HG03354 (cell line): ENCODE data around the gene GATAD2B.
A peak's percentile ranks its signal among the peaks of the same experiment; 100 is the strongest.
"Not testable (repeated sequence)": the region's sequence is repeated elsewhere in the genome, so short reads cannot be mapped to it uniquely, and the experiment has no call there.

Source experiments
- ATAC-seq: cut with Tn5 transposase; IDR thresholded peaks from one replicate; pipeline ENCODE4 v1.9.1; 2021; ENCODE audit warnings: mild to moderate bottlenecking; ENCODE audit not compliant: unreplicated experiment, poor library complexity, severe bottlenecking

GATAD2B gene

DNA sequence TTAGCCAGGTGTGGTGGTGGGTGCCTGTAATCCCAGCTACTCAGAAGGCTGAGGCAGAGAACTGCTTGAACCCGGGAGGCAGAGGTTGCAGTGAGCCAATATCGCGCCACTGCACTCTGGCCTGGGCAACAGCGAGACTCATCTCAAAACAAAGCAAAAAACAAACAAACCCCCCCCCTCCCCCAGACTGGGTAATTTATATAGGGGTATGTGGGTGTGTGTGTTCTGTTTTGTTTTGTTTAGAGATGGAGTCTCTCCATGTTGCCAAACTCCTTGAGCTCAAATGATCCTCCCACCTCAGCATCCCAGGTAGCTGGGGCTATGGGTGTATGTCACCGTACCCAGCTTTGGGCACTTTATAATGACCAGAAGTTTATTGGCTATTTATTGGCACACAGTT lies 74.0 kb downstream of the GATAD2B start:
- ATAC-seq: no peak

DNA sequence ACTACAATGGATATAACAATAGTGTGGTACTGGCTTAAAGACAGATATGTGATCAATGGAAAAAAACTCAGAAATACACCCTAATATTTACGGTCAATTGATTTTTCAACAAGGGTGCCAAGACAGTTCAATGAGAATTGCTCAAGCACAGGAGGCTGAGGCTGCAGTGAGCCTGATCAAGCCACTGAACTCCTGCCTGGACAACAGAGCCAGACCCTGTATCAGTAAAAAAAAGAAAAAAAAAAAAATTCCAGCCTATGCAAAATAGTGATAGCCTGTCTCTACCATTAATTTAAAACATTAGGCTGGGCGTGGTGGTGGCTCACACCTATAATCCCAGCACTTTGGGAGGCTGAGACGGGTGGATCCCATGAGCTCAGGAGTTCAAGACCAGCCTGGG lies 77.6 kb downstream of the GATAD2B start:
- no peak for ATAC-seq

GRCh38 chr1:153844349-153844748 lies 78.4 kb downstream of the GATAD2B start:
- ATAC-seq: not testable (repeated sequence)

DNA sequence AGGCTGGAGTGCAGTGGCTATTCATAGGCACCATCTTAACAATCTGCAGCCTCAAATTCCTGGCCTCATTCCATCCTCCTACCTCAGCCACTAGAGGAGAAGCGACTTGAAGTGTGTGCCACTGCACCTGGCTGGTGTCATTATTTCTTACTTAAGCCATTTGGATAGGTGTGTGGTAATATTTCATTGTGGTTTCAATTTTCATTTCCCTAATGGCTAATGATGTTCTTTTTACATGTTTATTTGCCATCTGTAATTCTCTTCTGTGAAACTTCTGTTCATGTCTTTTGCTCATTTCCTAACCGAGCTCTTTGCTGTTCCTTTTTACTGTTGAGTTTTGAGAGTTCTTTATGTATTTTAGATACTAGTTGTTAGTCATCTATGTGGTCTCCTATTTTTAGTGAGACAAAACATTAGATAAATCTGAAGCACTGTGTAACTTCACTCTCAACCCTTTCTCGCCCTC lies 80.7 kb downstream of the GATAD2B start:
- ATAC-seq: peak; percentile 74

DNA sequence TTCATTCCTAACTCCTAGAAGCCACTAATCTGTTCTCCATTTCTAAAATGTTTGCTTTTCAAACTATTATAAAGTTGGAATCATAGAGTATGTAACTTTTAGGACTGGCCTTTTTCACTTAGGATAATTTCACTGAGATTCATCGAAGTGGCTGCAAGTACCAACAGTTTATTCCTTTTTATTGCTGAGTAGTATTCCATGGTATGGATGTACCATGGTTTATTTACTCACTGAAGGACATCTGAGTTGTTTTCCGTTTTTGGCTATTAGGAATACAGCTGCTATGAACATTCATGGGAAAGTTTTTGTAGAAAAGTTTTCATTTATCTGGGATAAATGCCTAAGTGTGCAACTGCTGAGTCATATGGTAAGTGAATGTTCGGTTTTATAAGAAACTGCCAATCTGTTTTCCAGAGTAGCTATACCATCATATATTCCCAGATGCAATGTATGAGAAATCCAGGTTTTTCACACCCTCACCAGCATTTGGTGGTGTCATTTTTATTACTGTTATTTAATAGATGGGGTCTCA lies 81.2 kb downstream of the GATAD2B start:
- no peak for ATAC-seq

DNA sequence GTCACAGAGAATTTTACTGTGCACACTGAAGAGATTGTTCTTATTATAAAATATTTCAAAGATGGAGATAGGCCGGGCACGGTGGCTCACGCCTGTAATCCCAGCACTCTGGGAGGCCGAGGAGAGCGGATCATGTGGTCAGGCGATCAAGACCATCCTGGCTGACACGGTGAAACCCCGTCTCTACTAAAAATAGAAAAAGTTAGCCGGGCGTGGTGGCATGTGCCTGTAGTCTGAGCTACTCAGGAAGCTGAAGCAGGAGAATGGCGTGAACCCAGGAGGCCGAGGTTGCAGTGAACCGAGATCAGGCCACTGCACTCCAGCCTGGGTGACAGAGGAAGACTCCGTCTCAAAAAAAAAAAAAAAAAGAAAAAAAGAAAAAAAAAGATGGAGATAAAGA lies 82.0 kb downstream of the GATAD2B start:
- not testable (repeated sequence) for ATAC-seq

DNA sequence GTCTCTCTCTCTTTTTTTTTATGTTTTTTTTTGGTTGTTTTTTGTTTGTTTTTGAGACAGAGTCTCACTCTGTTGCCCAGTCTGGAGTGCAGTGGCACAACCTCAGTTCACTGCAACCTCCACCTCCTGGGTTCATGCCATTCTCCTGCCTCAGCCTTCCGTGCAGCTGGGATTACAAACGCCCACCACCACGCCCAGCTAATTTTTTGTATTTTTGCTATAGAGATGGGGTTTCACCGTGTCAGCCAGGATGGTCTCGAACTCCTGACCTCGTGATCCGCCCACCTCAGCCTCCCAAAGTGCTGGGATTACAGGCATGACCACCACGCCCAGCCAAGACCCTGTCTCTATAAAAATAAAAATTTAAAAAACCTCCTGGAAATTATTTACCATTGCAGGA lies 88.8 kb downstream of the GATAD2B start:
- ATAC-seq: not testable (repeated sequence)

GRCh38 chr1:153833171-153833570 lies 89.6 kb downstream of the GATAD2B start:
- ATAC-seq: no peak

- ATAC-seq: no peak
Measured at GRCh38 chr1:153832293-153832692, 90.5 kb downstream of the GATAD2B start.

- ATAC-seq: no peak
Measured at GRCh38 chr1:153831026-153831425, 91.7 kb downstream of the GATAD2B start.

- no peak for ATAC-seq
Measured at GRCh38 chr1:153827168-153827964, 95.4 kb downstream of the GATAD2B start.

DNA sequence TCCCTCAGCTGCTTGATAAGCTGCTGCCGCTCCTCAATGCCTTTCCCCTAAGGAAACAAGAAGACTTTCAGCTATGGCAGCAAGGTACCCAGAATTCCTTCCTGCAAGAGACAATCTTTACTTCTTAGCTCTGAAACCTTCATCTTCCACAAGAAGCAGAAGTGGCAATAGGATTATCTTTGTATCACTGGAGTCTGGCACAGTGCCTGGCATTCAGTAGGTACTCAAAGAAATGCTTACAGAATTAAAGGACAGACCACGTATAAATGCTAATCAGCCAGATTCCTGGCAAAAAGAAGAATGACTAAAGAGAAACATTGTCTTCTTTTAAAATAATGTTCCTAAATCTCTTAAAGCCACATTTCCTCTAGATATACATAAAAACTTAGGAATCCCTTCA lies 103.9 kb downstream of the GATAD2B start:
- ATAC-seq: no peak

DNA sequence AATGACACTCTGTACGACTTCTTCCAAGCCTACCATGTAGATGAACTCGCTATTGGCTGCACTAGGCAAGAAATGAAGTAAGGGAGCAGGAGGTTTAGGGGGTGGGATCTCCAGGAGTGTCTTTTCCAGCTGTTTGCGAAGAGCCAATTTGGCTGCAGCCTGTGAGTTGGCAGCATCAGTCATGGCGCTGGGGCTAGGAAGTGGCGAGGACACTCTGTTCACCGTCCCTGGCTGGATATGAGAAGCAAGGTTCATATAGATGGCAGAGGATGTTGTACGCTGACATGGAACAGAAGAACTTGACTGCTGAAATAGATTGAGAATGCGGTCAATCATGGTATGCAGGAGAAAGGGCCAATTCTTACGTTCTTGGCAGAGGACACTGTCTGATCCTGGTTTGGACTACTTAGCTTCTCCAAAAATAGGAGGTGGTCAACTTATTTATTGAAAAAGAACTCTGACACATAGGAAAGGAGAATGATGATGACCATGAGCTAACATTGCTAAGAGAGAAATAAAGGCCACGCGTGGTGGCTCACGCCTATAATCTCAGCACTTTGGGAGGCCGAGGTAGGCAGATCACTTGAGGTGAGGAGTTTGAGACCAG lies 106.4 kb downstream of the GATAD2B start:
- ATAC-seq: no peak

DNA sequence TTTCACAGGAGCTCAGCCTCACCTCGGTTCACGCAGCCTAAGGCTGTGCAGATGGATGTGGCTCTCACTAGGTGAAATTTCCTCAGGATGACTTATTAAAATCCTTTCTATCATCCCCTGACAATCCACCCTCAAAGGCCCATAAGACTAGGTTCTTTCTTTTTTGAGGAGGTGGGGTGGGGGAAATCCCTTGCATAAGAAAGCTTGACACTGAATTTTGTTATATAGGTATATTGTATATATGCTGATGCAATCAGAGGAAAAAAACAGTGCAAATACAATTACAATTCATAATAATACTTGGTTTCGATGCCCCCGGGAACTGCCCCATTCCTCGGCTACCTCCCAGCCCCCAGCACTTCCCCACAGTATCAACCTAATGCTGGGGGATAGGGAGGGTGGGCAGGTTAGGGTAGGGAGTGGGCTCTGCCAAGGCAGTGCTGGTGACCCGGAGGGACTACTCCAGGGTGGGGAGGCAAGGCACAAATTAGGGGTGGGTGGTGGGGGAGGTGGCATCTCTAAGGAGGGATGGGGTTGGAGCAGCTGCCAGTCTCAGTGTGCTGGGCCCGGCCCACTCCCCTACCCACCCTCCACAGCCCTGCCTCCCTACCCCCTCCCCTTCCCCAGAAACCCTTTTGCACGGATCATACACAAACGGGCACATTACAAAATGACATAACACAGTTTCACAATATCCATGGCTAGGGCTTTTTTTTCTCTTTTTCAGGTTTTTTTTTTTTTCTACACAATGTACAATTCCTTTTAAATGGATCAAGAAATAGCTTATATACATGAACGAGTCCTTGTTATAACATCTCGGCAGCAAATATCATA lies 116.7 kb downstream of the GATAD2B start:
- ATAC-seq: peak; percentile 12

DNA sequence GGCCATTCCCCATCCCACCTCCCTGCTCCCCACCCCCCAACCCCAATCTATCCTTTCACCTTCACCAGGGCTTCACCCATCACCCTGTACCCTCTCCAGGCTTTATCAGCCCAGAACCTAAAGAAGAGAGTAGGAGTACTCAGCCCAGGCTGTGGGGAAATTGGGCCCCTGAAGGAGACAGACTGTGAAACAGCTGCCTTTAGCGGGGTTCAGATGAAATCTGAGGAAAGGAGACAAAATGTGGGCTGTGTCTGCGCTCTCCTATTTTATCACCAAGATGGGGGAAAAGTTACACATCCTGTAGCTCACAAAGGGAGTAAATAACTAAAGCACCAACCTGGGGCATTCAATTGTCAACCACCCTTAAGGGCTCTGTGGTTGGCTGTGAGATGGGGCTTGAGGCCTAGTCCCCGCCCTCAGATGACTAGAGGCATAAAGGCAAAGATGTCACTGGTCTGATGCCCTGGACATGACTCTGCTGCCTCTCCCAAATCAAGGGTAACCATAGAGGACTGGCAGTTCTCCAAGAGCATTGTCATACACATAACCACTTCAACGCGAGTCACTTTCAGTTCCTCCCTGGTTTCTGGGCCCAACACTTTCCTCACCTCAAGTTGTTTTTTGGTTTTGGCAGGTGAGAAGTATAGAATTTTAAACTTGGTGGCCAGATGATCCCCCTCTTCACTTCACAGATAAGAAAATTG lies 117.6 kb downstream of the GATAD2B start:
- peak; percentile 94 for ATAC-seq

DNA sequence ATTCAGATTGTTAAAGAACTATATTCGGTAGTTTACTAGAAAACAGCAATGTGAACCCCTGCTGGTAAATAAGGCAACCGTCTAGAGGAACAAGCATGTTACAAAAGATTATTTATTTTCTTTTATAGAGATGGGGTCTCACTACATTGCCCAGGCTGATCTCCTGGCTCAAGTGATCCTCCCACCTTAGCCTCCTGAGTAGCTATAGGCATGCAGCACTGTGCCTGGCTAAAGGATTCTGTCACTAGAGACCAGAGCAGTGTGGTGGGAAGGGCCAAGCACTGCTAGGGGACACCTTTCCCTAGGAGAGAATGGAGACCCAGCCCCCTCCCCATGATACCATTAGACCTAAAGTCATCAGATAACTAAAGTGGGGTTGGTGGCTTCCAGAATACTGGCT lies 118.7 kb downstream of the GATAD2B start:
- ATAC-seq: no peak

GRCh38 chr1:153803470-153804056 lies 119.2 kb downstream of the GATAD2B start:
- ATAC-seq: no peak

DNA sequence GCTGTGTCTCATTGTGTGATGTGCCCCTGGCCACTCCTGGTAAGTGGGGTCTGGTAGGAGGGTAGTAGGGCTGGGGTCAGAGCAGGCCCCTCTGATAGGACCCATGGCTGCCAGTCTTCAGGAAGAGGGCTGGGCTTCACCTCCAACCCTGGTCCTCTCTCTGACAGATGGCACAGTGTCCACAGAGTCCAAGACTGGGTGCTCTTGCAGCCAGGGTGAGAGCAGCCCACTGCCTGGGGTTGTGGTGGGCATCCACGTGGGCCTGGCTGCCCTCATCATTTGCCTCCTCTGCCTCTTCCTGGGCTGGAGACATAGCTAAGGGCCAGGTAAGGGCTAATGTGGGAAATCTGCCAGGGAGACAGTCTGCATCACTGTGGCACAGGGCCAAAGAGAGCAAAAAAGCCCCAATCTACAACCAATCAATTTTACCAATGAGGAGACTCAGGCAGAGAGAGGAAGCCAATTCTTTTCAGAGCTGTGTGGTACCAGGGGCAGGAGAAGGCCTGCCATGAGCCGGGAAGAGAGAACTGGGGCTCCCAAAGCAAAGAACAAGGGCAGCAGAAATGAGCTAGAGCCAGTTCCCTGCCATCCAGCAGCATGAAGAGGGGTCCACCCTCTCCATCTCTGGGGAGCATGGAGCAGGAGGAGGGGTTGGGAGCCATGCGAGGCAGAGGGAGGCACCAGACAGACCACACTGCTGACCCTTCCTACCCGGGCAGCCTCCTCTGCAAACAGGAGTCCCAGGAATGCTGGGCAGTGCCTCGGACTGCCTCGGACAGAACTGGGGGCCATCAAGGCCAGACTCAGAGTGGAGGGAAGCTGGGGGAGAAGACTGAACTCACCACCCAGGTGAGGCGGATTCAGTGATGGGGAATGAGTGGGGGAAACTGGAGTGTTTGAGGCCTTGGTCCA lies 120.7 kb downstream of the GATAD2B start:
- no peak for ATAC-seq
